Measurements from ENCODE around the gene ACKR2. TPM values are rescaled to one million over a fixed set of nuclear protein-coding genes. Genes with fewer than 3 reads are reported as not detected.

Gene ACKR2
- total RNA-seq, 1 donor = under 0.01 TPM

DNA sequence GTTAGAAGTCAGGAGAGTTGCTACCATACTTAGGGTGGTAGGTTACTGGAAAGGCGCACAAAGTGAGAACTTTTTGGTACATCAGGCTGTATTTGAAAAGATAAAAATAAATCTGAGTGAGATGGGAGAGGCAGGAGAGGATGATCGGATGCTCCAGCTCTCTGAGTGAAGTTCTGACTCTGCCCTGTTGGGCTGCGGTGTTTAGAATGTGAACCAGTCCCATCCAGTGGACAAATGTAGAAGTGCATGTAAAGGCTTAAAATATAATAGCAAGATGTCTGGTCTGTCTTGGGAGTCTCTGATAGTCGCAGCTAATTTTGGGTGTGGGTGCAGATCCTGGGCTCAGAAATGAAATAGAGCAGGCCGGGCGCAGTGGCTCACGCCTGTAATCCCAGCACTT, 30.4 kb downstream of the ACKR2 start:
- H3K4me3 ChIP-seq (ENCODE audit: low read depth, low read length) = peak overlapping the region; percentile 25
- peak; percentile 71 for DNase-seq (ENCODE audit: low read depth)
- TF ChIP-seq, protein P1, sequence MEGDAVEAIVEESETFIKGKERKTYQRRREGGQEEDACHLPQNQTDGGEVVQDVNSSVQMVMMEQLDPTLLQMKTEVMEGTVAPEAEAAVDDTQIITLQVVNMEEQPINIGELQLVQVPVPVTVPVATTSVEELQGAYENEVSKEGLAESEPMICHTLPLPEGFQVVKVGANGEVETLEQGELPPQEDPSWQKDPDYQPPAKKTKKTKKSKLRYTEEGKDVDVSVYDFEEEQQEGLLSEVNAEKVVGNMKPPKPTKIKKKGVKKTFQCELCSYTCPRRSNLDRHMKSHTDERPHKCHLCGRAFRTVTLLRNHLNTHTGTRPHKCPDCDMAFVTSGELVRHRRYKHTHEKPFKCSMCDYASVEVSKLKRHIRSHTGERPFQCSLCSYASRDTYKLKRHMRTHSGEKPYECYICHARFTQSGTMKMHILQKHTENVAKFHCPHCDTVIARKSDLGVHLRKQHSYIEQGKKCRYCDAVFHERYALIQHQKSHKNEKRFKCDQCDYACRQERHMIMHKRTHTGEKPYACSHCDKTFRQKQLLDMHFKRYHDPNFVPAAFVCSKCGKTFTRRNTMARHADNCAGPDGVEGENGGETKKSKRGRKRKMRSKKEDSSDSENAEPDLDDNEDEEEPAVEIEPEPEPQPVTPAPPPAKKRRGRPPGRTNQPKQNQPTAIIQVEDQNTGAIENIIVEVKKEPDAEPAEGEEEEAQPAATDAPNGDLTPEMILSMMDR (IDR thresholded peaks at IDR 0.05; ENCODE audit: insufficient read depth, low read depth, low read length) = peak; percentile 78

DNA sequence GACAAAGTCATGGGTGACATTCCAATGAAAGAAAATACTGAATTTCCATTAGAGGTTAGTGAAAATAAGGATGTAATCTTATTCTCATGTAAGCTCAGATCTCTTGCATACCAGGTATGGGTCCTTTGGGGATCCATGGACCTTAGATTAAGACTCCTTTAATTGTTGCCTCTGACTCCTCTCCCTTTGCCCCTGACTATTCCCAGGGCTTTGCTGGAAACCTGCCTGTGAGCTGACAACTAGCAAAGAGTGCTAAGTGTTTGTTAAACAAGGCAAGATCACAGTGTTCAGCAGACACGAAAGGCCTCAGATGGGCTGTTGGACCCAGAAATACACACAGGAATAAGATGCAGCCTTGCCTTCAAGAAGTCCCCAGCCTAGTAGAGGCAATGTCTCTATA, 32.1 kb downstream of the ACKR2 start:
- DNase-seq (ENCODE audit: low read depth) = no peak
- H3K4me3 ChIP-seq (ENCODE audit: low read depth, low read length) = no peak overlapping the region
- TF ChIP-seq, protein P1 (IDR thresholded peaks at IDR 0.05; ENCODE audit: insufficient read depth, low read depth, low read length) = no peak

DNA sequence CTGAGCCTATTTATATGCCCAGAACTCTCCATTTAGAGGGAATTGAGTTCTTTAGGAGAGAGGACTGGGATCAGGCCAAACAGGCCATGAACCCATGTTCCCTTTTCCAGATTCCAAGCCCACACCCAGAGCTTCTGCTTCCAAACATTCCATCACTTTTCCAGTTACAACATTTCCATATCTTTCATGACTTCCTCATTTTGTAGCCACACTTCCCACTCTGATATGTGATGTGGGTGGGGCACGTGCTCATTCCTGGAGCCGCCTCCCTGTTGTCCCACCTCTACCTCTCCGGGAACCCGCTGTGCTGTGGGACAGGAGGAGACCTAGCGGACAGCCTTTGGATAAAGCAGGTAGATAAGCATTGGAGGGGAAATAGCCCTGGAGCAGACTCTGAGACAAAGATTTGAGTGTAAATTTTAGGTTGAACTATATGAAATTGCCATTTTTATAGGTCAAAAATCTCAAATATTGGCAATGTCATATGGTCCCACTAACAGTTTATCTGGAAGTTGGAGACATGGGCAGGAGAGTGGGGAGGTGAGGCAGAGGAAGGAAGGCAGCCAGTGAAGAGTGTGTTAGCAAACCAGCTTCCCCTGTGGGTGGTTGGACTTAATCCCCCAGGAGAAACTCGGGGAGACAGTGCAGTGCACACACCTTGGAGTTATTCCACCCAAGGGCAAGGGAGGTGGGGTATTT, 34.6 kb downstream of the ACKR2 start:
- TF ChIP-seq, protein P1 (IDR thresholded peaks at IDR 0.05; ENCODE audit: insufficient read depth, low read depth, low read length) = no peak
- H3K4me3 ChIP-seq (ENCODE audit: low read depth, low read length) = no peak overlapping the region
- no peak for DNase-seq (ENCODE audit: low read depth)

DNA sequence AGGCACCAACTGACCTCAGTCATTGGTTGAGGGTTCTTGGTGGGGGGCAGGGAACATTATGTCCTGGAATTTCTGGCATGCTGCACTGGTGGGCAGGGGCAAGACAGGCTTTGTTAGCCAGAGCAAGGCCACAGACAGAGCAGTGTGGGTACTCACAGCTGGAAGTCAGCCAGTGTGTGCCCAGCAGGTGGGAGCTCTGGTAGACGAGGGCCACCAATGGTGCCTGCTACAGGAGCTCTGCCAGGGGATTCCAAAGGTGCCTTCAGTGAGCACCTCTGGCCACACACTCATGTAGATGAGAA, 35.1 kb downstream of the ACKR2 start:
- DNase-seq (ENCODE audit: low read depth) = no peak
- TF ChIP-seq, protein P1 (IDR thresholded peaks at IDR 0.05; ENCODE audit: insufficient read depth, low read depth, low read length) = no peak
- H3K4me3 ChIP-seq (ENCODE audit: low read depth, low read length) = no peak overlapping the region

DNA sequence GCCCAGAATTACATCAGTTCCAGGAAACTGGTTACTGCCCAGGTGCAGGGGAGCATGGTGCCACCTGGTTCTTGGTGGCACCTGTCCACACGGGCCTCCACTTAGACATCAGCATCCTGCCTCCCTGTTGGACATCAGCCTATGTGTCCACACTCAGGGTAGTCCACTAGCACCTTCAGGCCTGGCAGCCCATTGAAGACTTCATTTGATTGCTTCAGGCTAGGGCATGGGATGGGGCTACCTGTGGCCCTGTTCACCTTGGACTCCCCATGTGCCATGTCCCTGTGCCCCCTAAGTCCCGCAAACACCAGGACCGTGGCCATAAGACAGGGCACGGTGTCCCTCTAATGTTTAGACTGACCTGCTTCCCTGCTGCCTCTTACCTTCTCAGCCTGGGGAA, 35.6 kb downstream of the ACKR2 start:
- no peak overlapping the region for H3K4me3 ChIP-seq (ENCODE audit: low read depth, low read length)
- no peak for DNase-seq (ENCODE audit: low read depth)
- TF ChIP-seq, protein P1 (IDR thresholded peaks at IDR 0.05; ENCODE audit: insufficient read depth, low read depth, low read length) = no peak

DNA sequence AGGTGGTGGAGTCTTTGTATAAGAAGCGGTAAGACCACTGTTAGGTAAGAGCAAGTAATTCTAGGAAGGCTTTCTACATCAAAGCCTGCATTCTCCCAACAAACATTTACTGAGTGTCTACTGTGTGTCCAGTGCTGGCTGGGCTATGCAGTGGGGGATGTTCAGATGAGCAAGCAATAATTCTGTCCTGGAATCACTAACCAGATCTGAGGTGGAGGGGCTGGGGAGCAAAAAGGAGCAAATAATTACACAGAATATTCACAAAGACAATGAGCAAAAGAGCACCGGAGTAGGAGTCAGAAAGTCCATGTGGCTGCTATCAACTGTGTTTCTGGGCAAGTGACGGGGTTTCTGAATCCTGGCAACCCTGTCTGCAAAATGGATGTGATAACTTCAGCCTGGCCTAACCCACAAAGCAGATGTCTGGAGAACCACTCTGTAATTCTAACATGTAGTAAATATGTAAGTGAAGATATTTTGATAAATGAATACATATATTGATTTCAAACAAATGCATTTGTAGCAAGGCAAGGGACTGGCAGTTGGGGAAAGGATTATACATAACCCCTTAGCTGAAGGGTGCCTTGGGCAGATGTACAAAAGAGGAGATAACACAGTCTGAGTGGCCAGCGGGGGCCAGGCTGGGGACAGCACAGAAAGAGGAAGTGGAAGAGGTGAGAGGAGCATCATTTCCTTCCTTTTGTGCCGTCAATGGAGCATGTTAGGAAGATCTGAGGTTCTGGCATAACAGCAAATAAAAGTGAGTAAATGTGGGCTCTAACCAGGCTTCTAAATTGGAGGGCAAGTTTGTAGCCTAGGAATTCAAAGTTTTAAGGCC, 37.7 kb downstream of the ACKR2 start:
- TF ChIP-seq, protein P1 (IDR thresholded peaks at IDR 0.05; ENCODE audit: insufficient read depth, low read depth, low read length) = no peak
- no peak for DNase-seq (ENCODE audit: low read depth)

More for the DNA sequence above, 37.7 kb downstream of the ACKR2 start:
- H3K4me3 ChIP-seq (ENCODE audit: low read depth, low read length) = no peak overlapping the region
